PC-3 (cell line): ENCODE results near the gene EHMT1. TPM values are rescaled to one million over a fixed set of nuclear protein-coding genes. Genes with fewer than 3 reads are reported as not detected.

ENCODE experiments used
- ATAC-seq: fragments of 200-7000 bp; cut with Tn5 transposase; 2 replicates; pipeline ENCODE4 v1.9.1; 2020; ENCODE audit warnings: mild to moderate bottlenecking, moderate library complexity
- BruUV-seq: library from RNA; stranded (reverse); fragments of 400-500 nt; replicated peaks from 2 replicates; lab custom pipeline; 2021; lab: Mats Ljungman, UMichigan
- CTCF ChIA-PET: fragments of 300-600 bp; sonication (Branson Sonifier 250); formaldehyde crosslinking; loops from one replicate; lab custom pipeline; 2022; ENCODE audit warnings: antibody characterized with exemption; lab: Charles Lee
- POLR2A ChIA-PET: fragments of 300-600 bp; sonication (Branson Sonifier 250); formaldehyde crosslinking; loops from one replicate; lab custom pipeline; 2022; ENCODE audit warnings: antibody characterized with exemption; ENCODE audit not compliant: unreplicated experiment; lab: Charles Lee
- DNase-seq: peaks from one replicate; pipeline ENCODE4 v3.0.0-alpha.2; 2015
- H2AFZ ChIP-seq: fragments of 300-600 bp; sonication (generic); 2 replicates; pipeline ENCODE4 v1.6.0; 2016; ENCODE audit warnings: antibody characterized with exemption, low read length
- H3F3A ChIP-seq: fragments of 300-600 bp; sonication (generic); one replicate; pipeline ENCODE4 v1.6.0; 2017; ENCODE audit warnings: antibody characterized with exemption, low read length, control low read depth, mild to moderate bottlenecking; ENCODE audit not compliant: unreplicated experiment
- H3K27ac ChIP-seq: fragments of 300-600 bp; sonication (generic); 2 replicates; pipeline ENCODE4 v1.5.1; 2016; ENCODE audit warnings: mild to moderate bottlenecking, low read length
- H3K27me3 ChIP-seq: fragments of 300-600 bp; sonication (generic); 2 replicates; pipeline ENCODE4 v1.6.1; 2016; ENCODE audit warnings: low read length, mixed read lengths
- H3K36me3 ChIP-seq: fragments of 300-600 bp; sonication (generic); 2 replicates; pipeline ENCODE4 v1.6.1; 2016; ENCODE audit warnings: low read depth, mixed run types, low read length, mixed read lengths
- H3K4me1 ChIP-seq: fragments of 300-600 bp; sonication (generic); 2 replicates; pipeline ENCODE4 v1.5.1; 2016; ENCODE audit warnings: low read length; ENCODE audit not compliant: insufficient read depth
- H3K4me2 ChIP-seq: fragments of 300-600 bp; sonication (generic); 2 replicates; pipeline ENCODE4 v1.6.0; 2016; ENCODE audit warnings: low read length
- H3K4me3 ChIP-seq: fragments of 300-600 bp; sonication (generic); 2 replicates; pipeline ENCODE4 v1.5.1; 2016; ENCODE audit warnings: mild to moderate bottlenecking, low read length, mixed read lengths
- H3K79me2 ChIP-seq: fragments of 300-600 bp; sonication (generic); 2 replicates; pipeline ENCODE4 v1.6.1; 2017; ENCODE audit warnings: low read length, mixed read lengths
- H3K9ac ChIP-seq: fragments of 300-600 bp; sonication (generic); 2 replicates; pipeline ENCODE4 v1.6.0; 2016; ENCODE audit warnings: mild to moderate bottlenecking, low read length
- H3K9me2 ChIP-seq: fragments of 300-600 bp; sonication (generic); replicated peaks from 2 replicates; pipeline ENCODE4 v1.6.1; 2016; ENCODE audit warnings: mixed run types, low read length, mixed read lengths
- H3K9me3 ChIP-seq: fragments of 300-600 bp; sonication (generic); 2 replicates; pipeline ENCODE4 v1.6.1; 2016; ENCODE audit warnings: low read length, mixed read lengths
- H4K20me1 ChIP-seq: fragments of 300-600 bp; sonication (generic); 2 replicates; pipeline ENCODE4 v1.6.1; 2016; ENCODE audit warnings: low read length, mixed read lengths
- CTCF ChIP-seq: fragments of 300-600 bp; sonication (generic); conservative IDR thresholded peaks from 2 replicates; pipeline ENCODE4 v1.5.1; 2017; ENCODE audit warnings: antibody characterized with exemption, low read depth, mild to moderate bottlenecking, low read length
- EZH2 ChIP-seq: fragments of 300-600 bp; sonication (generic); IDR thresholded peaks from one replicate; pipeline ENCODE4 v1.6.1; 2017; ENCODE audit warnings: antibody characterized with exemption, mild to moderate bottlenecking, low read length; ENCODE audit not compliant: unreplicated experiment
- EZH2phosphoT487 ChIP-seq: fragments of 300-600 bp; sonication (generic); IDR thresholded peaks from 2 replicates; pipeline ENCODE4 v1.6.1; 2018; ENCODE audit warnings: mild to moderate bottlenecking, antibody characterized with exemption, low read length, borderline replicate concordance
- intact Hi-C: fragments of 100-400 bp; cut with micrococcal nuclease; formaldehyde crosslinking; loops from 2 replicates; pipeline ENCODE4 v1.9.0; 2023
- total RNA-seq: library from RNA; depleted of rRNA; stranded (reverse); fragments of >200 nt; gene quantifications from 2 replicates; pipeline ENCODE4 v1.2.3, GENCODE V29; 2014

The EHMT1 gene
- total RNA-seq, 1 experiment from 2014 or later = 42.8 TPM

- no peak overlapping the region for H2AFZ ChIP-seq
- H3K4me2 ChIP-seq = no peak overlapping the region
- no peak overlapping the region for H3K27ac ChIP-seq
- TF ChIP-seq EZH2phosphoT487 = no peak
- TF ChIP-seq EZH2 = no peak
- no peak for TF ChIP-seq CTCF
- H3K9me2 ChIP-seq = no peaks in the 10 kb centered on the region
- H3K27me3 ChIP-seq = no peaks in the 10 kb centered on the region
- H3K36me3 ChIP-seq = no peaks in the 10 kb centered on the region; the same call in 1 of the 2 replicates
- no peaks in the 10 kb centered on the region for H3K9me3 ChIP-seq
- no peaks in the 10 kb centered on the region for H3K4me1 ChIP-seq
- POLR2A ChIA-PET = no interaction called here
- intact Hi-C loops = no loop called here
- ATAC-seq = no peak
- H3F3A ChIP-seq = no peaks in the 10 kb centered on the region
- H3K79me2 ChIP-seq = no peaks in the 10 kb centered on the region
- CTCF ChIA-PET = no interaction called here
- no peak for DNase-seq
- H4K20me1 ChIP-seq = no peaks in the 10 kb centered on the region
- BruUV-seq = no TSS peak
- no peak overlapping the region for H3K9ac ChIP-seq
- no peak overlapping the region for H3K4me3 ChIP-seq
Observed at GRCh38 chr9:137784641-137785513, 166.1 kb downstream of the EHMT1 start.

- Histone ChIP-seq H3K36me3 (peaks cover 4% of the 10 kb centered on the region; the same call in 1 of the 2 replicates), H4K20me1 (no peaks in the 10 kb centered on the region), H3K9me3 (no peaks in the 10 kb centered on the region), H3K9ac (no peak overlapping the region), H3K79me2 (no peaks in the 10 kb centered on the region), H3K27ac (no peak overlapping the region), H3K4me2 (no peak overlapping the region), H2AFZ (no peak overlapping the region), H3K4me3 (no peak overlapping the region), H3K4me1 (no peaks in the 10 kb centered on the region), H3F3A (no peaks in the 10 kb centered on the region), H3K9me2 (no peaks in the 10 kb centered on the region), H3K27me3 (no peaks in the 10 kb centered on the region)
- POLR2A ChIA-PET = no interaction called here
- TF ChIP-seq CTCF = no peak
- no peak for TF ChIP-seq EZH2phosphoT487
- TF ChIP-seq EZH2 = no peak
- intact Hi-C loops = no loop called here
- CTCF ChIA-PET = no interaction called here
- no peak for DNase-seq
- ATAC-seq = no peak
- BruUV-seq = no TSS peak
Observed at GRCh38 chr9:137785704-137786161, 166.9 kb downstream of the EHMT1 start.

- Histone ChIP-seq H3K27ac (no peak overlapping the region), H3K27me3 (no peaks in the 10 kb centered on the region), H3K9me2 (no peaks in the 10 kb centered on the region), H2AFZ (no peak overlapping the region), H3K4me1 (no peaks in the 10 kb centered on the region), H3K9me3 (no peaks in the 10 kb centered on the region), H3K36me3 (peaks cover 10% of the 10 kb centered on the region; the same call in 1 of the 2 replicates), H4K20me1 (no peaks in the 10 kb centered on the region), H3K79me2 (no peaks in the 10 kb centered on the region), H3K4me3 (no peak overlapping the region), H3K4me2 (no peak overlapping the region), H3F3A (no peaks in the 10 kb centered on the region), H3K9ac (no peak overlapping the region)
- ChIA-PET POLR2A (no interaction called here), CTCF (no interaction called here)
- ATAC-seq (no peak), DNase-seq (no peak)
- intact Hi-C loops = no loop called here
- BruUV-seq = no TSS peak
- TF ChIP-seq EZH2phosphoT487 (no peak), EZH2 (no peak), CTCF (no peak)
Observed at GRCh38 chr9:137786511-137786920, 167.7 kb downstream of the EHMT1 start.
